SK-N-SH treated with all-trans-retinoic acid at 6 μM for 48 hours (cell line): ENCODE results near the gene GPR63.

Source experiments
- ATAC-seq: fragments of 200-7000 bp; cut with Tn5 transposase; 3 replicates; pipeline ENCODE4 v1.9.1; 2020; ENCODE audit warnings: mild to moderate bottlenecking, moderate library complexity
- ARNTL ChIP-seq: fragments of 450-650 bp; formaldehyde crosslinking; IDR thresholded peaks from 2 replicates; pipeline ENCODE4 v1.5.0; 2020; ENCODE audit warnings: low read depth, mild to moderate bottlenecking, moderate library complexity, borderline replicate concordance
- BACH2 ChIP-seq: fragments of 250-450 bp; sonication (Bioruptor Pico); IDR thresholded peaks from 2 replicates; pipeline ENCODE4 v1.9.0; 2021; ENCODE audit warnings: mild to moderate bottlenecking, borderline replicate concordance
- CSDC2 ChIP-seq: fragments of 250-450 bp; sonication (Bioruptor Pico); IDR thresholded peaks from 2 replicates; pipeline ENCODE4 v1.5.0; 2020; ENCODE audit warnings: mild to moderate bottlenecking, moderate library complexity
- ESRRG ChIP-seq: fragments of 250-450 bp; sonication (Bioruptor Pico); IDR thresholded peaks from 2 replicates; pipeline ENCODE4 v1.6.1; 2021; ENCODE audit warnings: mild to moderate bottlenecking
- GLIS3 ChIP-seq: fragments of 250-450 bp; sonication (Bioruptor Pico); IDR thresholded peaks from 2 replicates; pipeline ENCODE4 v1.5.0; 2020; ENCODE audit warnings: mild to moderate bottlenecking, moderate library complexity
- ISL1 ChIP-seq: fragments of 250-450 bp; sonication (Bioruptor Pico); IDR thresholded peaks from 2 replicates; pipeline ENCODE4 v2.1.2; 2022; ENCODE audit warnings: mild to moderate bottlenecking, moderate library complexity
- OSR1 ChIP-seq: fragments of 250-450 bp; sonication (Bioruptor Pico); IDR thresholded peaks from 2 replicates; pipeline ENCODE4 v1.8.0; 2022; ENCODE audit warnings: moderate library complexity, mild to moderate bottlenecking, inconsistent platforms
- PPARA ChIP-seq: fragments of 250-450 bp; sonication (Bioruptor Pico); IDR thresholded peaks from 2 replicates; pipeline ENCODE4 v1.5.0; 2020; ENCODE audit warnings: mild to moderate bottlenecking, borderline replicate concordance
- RARB ChIP-seq: fragments of 250-450 bp; sonication (Bioruptor Pico); IDR thresholded peaks from 2 replicates; pipeline ENCODE4 v1.8.0; 2021; ENCODE audit warnings: mild to moderate bottlenecking, moderate library complexity
- SNAI2 ChIP-seq: fragments of 250-450 bp; sonication (Bioruptor Pico); IDR thresholded peaks from 2 replicates; pipeline ENCODE4 v1.5.0; 2020; ENCODE audit warnings: mild to moderate bottlenecking, moderate library complexity
- TCF4 ChIP-seq: fragments of 250-450 bp; sonication (Bioruptor Pico); IDR thresholded peaks from 2 replicates; pipeline ENCODE4 v1.8.0; 2021; ENCODE audit warnings: mild to moderate bottlenecking, moderate library complexity, borderline replicate concordance
- TOX ChIP-seq: fragments of 250-450 bp; sonication (Bioruptor Pico); IDR thresholded peaks from 2 replicates; pipeline ENCODE4 v1.8.0; 2021; ENCODE audit warnings: mild to moderate bottlenecking, moderate library complexity, borderline replicate concordance
- TSHZ2 ChIP-seq: fragments of 250-450 bp; sonication (Bioruptor Pico); IDR thresholded peaks from 2 replicates; pipeline ENCODE4 v1.5.0; 2020; ENCODE audit warnings: mild to moderate bottlenecking, moderate library complexity
- ZFP3 ChIP-seq: fragments of 250-450 bp; sonication (Bioruptor Pico); IDR thresholded peaks from 2 replicates; pipeline ENCODE4 v1.5.0; 2020; ENCODE audit warnings: mild to moderate bottlenecking, moderate library complexity
- ZFP30 ChIP-seq: fragments of 450-650 bp; formaldehyde crosslinking; IDR thresholded peaks from 2 replicates; pipeline ENCODE4 v1.5.0; 2022; ENCODE audit warnings: mild to moderate bottlenecking, moderate library complexity
- ZNF565 ChIP-seq: fragments of 450-650 bp; formaldehyde crosslinking; conservative IDR thresholded peaks from 2 replicates; pipeline ENCODE4 v1.5.0; 2020; ENCODE audit warnings: low read depth, mild to moderate bottlenecking, moderate library complexity
- TF ChIP-seq, protein P1 (sequence below): fragments of 250-450 bp; sonication (Bioruptor Pico); IDR thresholded peaks from 2 replicates; pipeline ENCODE4 v1.8.0; 2021; ENCODE audit warnings: low read depth, mild to moderate bottlenecking, moderate library complexity, borderline replicate concordance
- TF ChIP-seq, protein P2 (sequence below): fragments of 250-450 bp; sonication (Bioruptor Pico); IDR thresholded peaks from 2 replicates; pipeline ENCODE4 v1.5.1; 2021; ENCODE audit warnings: mild to moderate bottlenecking, moderate library complexity
- TF ChIP-seq, protein P3 (sequence below): fragments of 250-450 bp; sonication (Bioruptor Pico); IDR thresholded peaks from 2 replicates; pipeline ENCODE4 v1.8.0; 2020; ENCODE audit warnings: mild to moderate bottlenecking, moderate library complexity, borderline replicate concordance

Gene GPR63

GRCh38 chr6:96766769-96767168, 70.5 kb downstream of the GPR63 start (continued):
- TF ChIP-seq, protein P1, sequence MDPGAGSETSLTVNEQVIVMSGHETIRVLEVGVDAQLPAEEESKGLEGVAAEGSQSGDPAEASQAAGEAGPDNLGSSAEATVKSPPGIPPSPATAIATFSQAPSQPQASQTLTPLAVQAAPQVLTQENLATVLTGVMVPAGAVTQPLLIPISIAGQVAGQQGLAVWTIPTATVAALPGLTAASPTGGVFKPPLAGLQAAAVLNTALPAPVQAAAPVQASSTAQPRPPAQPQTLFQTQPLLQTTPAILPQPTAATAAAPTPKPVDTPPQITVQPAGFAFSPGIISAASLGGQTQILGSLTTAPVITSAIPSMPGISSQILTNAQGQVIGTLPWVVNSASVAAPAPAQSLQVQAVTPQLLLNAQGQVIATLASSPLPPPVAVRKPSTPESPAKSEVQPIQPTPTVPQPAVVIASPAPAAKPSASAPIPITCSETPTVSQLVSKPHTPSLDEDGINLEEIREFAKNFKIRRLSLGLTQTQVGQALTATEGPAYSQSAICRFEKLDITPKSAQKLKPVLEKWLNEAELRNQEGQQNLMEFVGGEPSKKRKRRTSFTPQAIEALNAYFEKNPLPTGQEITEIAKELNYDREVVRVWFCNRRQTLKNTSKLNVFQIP = no peak
- TF ChIP-seq RARB (no peak), TCF4 (CRISPR knock-in tag) (no peak), TSHZ2 (no peak), ARNTL (no peak), ZFP3 (CRISPR knock-in tag) (no peak)
- TF ChIP-seq, protein P2, sequence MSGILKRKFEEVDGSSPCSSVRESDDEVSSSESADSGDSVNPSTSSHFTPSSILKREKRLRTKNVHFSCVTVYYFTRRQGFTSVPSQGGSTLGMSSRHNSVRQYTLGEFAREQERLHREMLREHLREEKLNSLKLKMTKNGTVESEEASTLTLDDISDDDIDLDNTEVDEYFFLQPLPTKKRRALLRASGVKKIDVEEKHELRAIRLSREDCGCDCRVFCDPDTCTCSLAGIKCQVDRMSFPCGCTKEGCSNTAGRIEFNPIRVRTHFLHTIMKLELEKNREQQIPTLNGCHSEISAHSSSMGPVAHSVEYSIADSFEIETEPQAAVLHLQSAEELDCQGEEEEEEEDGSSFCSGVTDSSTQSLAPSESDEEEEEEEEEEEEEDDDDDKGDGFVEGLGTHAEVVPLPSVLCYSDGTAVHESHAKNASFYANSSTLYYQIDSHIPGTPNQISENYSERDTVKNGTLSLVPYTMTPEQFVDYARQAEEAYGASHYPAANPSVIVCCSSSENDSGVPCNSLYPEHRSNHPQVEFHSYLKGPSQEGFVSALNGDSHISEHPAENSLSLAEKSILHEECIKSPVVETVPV = no peak

GRCh38 chr6:96762599-96762998, 74.7 kb downstream of the GPR63 start:
- no peak for ATAC-seq
- TF ChIP-seq ARNTL (no peak), ESRRG (no peak), ZFP3 (CRISPR knock-in tag) (no peak), OSR1 (CRISPR knock-in tag) (no peak), GLIS3 (CRISPR knock-in tag) (no peak), ZNF565 (CRISPR knock-in tag) (no peak), SNAI2 (no peak), CSDC2 (no peak)
- TF ChIP-seq, protein P1 = no peak
- TF ChIP-seq, protein P3, sequence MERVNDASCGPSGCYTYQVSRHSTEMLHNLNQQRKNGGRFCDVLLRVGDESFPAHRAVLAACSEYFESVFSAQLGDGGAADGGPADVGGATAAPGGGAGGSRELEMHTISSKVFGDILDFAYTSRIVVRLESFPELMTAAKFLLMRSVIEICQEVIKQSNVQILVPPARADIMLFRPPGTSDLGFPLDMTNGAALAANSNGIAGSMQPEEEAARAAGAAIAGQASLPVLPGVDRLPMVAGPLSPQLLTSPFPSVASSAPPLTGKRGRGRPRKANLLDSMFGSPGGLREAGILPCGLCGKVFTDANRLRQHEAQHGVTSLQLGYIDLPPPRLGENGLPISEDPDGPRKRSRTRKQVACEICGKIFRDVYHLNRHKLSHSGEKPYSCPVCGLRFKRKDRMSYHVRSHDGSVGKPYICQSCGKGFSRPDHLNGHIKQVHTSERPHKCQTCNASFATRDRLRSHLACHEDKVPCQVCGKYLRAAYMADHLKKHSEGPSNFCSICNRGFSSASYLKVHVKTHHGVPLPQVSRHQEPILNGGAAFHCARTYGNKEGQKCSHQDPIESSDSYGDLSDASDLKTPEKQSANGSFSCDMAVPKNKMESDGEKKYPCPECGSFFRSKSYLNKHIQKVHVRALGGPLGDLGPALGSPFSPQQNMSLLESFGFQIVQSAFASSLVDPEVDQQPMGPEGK (CRISPR knock-in tag) = no peak

DNA sequence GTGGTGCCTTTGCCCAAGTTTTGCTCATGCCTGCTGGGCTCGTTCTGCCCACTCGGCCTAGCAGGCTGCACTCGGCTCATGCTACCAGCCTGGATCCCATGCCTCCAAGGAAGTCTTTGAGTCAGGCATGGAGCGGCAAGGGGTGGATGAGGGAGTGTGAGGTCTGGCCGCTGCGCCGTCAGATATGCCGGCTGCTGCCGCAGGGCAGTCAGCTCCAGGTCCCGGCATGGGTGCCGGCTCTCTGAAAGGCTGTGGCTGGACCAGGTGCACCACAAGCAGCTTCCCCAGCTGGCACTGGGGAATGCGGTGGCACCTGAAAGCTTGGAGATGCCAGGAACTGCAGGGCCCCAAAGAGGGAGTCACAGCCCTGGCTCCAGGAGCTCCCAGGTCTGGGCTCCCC, 75.5 kb downstream of the GPR63 start:
- TF ChIP-seq TOX = no peak
- TF ChIP-seq BACH2 = no peak
- TF ChIP-seq OSR1 (CRISPR knock-in tag) = no peak
- TF ChIP-seq TSHZ2 = no peak
- no peak for TF ChIP-seq RARB
- no peak for TF ChIP-seq SNAI2
- no peak for TF ChIP-seq ZNF565 (CRISPR knock-in tag)
- TF ChIP-seq ISL1 (CRISPR knock-in tag) = no peak
- no peak for TF ChIP-seq ARNTL
- TF ChIP-seq ZFP30 (CRISPR knock-in tag) = no peak
- TF ChIP-seq ESRRG = no peak
- TF ChIP-seq, protein P3 (CRISPR knock-in tag) = no peak
- TF ChIP-seq, protein P2 = no peak
- TF ChIP-seq ZFP3 (CRISPR knock-in tag) = no peak
- no peak for TF ChIP-seq TCF4 (CRISPR knock-in tag)
- no peak for TF ChIP-seq PPARA

More for the DNA sequence above, 75.5 kb downstream of the GPR63 start:
- ATAC-seq = no peak
